HG03108 (cell line): Measurements from ENCODE around the gene ITIH3.
"Not testable (repeated sequence)": the region's sequence is repeated elsewhere in the genome, so short reads cannot be mapped to it uniquely, and the experiment has no call there.

Source experiments
- ATAC-seq: cut with Tn5 transposase; IDR thresholded peaks from one replicate; pipeline ENCODE4 v1.9.1; 2021; ENCODE audit warnings: moderate library complexity; ENCODE audit not compliant: unreplicated experiment

The ITIH3 gene

DNA sequence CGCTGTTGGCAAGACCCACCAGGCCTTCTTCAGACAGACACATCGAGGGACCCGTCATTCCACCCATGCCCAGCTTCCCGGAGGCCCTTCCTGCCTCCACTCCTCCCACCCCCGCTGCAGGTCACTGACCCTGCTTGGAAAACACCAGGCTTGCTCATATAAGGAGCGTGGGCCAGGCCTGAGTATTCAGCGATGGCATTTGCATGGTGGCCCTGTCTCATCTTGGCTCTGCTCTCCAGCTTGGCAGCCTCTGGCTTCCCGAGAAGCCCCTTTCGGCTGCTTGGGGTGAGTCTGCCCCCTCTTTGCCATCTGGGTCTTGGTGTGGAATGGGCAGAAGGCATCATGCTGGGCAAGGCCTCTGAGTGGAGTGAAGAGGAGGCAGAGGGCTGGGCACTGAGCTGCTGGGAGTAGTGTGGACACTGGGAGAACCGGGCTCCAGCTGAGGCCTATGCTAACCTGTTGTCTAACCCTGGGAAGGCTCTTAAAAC, at the start of gene ITIH3:
Gene ITIH3 (plus strand): TSS at position 185 of the 488 bp plus-strand sequence. CDS start 8 bp downstream, at position 193.
- no peak for ATAC-seq

- ATAC-seq: no peak
These were observed 42.4 kb upstream of the ITIH3 start for GRCh38 chr3:52752045-52752660.

DNA sequence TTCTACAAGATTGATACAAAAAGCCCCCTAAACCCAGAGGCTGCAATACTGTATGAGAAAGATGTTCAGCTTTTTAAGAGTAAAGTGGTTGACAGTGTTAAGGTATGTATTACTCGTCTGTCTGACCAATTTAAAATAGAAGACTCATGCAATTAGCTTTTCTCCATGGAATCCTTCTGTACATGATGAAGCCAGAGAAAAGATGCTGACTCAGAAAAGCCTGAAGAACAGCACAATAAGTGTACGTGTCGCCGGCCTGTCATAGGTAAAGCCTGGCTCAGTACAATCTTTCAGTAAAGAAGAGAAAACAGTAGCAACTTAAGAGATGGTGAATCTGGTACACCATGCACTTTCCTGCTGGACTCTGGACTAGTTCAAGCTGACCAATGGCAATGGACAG, 40.2 kb upstream of the ITIH3 start:
- ATAC-seq: no peak

DNA sequence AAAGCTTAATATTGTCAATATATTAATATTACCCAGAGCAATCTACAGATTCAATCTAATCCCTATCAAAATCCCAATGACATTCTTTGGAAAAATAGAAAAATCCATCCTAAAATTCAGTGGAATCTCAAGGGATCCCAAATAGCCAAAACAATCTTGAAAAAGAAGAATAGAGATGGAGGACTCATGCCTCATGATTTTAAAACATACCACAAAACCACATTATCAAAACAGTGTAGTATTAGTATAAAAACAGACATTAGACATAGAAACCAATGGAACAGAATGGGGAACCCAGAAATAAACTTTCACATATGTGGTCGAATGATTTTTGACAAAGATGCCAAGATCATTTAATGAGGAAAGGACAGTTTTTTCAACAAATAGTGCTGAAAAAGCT, 38.5 kb upstream of the ITIH3 start:
- ATAC-seq: no peak

GRCh38 chr3:52763466-52763865, 31.1 kb upstream of the ITIH3 start:
- ATAC-seq: no peak

DNA sequence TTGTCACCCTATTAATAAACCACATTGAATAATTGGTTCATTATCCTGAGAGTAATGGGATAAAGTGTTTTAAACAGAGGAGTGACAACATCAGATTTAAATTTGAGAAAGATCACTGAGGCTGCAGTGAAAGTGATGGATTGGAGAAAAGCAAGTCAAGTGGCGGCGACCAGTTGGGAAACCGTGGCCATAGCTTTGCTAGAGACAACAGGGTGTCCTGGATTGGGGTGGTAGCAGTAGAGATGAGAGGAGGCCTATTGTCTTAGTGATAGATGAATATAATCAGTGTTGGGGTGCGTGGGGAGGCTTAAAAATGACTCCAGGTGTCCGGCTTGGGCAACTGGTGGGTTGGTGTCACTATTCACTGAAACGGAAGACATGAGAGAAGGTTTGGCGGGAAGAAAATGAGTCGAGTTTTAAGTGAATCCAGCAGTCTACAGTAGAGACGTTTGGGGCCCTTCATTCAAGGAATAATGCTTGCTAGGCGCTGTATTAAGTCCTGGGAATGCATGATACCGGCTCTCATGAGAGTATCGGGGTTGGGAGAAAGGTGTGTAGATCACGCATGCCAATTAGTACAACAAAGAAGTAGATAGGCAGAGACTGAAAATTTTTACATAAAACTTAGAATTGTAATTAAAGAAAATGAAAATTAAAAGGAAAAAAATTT, 24.7 kb upstream of the ITIH3 start:
- no peak for ATAC-seq

GRCh38 chr3:52770496-52771333, 23.9 kb upstream of the ITIH3 start, which contains the start of gene NEK4:
Gene NEK4, minus strand, starts transcription at chr3:52770940. Its CDS starts 194 bp downstream, at chr3:52770746.
- peak; percentile 93 for ATAC-seq

GRCh38 chr3:52771334-52771681, 23.3 kb upstream of the ITIH3 start:
- ATAC-seq: no peak

DNA sequence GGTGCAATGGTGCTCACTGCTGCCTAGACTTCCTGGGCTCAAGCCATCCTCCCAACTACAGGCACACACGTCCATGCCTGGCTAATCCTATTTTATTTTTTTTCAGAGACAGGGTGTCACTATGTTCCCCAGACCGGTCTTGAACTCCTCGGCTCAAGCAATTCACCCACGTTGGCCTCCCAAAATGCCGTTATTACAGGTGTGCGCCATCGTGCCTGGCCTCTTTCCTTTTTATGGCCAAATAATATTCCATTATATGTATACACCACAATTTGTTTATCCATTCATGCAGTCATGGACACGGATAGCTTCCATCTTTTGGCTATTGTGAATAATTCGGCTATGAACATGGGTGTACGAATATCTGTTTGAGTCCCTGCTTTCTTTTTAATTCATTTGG, 22.9 kb upstream of the ITIH3 start:
- ATAC-seq: no peak

- no peak for ATAC-seq
These were observed 21.1 kb upstream of the ITIH3 start for GRCh38 chr3:52773361-52774065.

DNA sequence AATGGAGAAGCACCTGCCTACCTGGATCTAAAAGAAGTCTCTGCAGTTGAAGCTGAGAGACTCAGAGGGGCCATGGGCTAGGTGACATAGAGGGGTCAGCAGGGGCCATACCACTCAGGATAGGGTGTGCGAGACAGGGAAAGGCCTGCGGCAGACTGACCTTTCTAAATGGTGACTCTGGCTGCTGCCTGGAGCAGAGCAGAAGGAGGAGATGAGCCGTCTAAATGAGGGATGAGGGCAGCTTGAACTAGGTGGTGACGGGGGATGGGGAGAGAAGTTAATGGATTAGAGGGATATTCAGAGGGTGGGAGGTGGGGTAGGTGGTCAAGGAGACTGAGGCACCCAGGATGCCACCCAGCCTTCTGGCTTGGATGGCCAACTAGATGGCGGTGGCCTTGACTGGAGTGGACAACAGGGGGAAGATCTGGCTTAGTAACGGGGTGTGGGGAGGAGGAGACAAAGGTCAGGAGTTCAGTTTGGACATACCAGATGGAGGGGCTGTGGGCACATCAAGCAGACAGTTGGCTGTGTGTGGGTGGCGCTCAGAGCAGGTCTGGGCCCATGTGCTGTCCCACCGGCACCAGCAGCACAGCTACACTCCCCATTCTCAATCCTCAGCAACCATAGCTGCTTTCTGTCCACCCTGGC, 20.4 kb upstream of the ITIH3 start:
- ATAC-seq: no peak

DNA sequence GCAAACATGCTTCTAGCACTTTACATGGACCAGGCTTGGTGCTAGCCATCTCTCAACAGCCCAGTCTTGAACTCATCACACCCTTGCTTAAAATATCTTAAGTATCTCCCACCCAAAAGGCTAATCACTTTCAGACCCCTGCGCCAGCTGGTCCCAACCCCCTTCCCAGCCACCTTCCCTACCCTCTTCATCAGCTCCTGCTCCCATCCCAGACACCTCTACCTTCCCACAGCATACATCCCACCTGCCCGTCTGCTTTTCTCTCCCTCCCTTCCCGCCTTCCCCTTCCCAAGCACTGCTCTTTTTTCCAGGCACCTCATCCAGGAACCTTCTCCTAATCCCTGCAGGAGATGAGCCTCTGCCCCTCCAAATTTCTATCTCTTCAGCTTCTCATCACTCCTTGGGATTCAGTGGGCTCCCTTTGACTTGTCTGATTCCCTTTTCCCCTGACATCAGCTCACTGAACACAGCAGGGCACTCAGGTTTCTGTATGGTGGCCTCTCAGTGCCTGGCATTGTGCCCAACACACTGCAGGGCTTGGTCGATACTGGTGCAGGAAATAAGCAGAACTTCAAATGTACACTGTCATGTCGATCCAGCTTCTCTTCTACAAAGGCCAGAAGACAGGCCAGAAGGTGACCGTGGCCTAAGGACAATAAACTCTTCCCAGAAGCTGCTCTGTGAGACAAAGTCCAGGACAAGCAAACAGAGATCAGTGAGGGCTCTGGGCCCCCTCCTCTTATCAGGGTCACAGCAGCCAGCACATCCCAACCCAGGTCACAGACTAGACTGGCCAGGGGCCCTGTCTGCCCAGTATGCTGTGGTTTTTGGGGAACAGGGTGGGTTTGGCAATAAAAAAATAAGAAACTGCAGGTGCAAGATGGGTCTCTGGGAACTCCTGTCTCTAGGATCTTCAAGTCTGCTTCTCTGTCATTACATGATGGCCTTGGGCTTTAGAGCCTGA, 19.4 kb upstream of the ITIH3 start:
- ATAC-seq: no peak

DNA sequence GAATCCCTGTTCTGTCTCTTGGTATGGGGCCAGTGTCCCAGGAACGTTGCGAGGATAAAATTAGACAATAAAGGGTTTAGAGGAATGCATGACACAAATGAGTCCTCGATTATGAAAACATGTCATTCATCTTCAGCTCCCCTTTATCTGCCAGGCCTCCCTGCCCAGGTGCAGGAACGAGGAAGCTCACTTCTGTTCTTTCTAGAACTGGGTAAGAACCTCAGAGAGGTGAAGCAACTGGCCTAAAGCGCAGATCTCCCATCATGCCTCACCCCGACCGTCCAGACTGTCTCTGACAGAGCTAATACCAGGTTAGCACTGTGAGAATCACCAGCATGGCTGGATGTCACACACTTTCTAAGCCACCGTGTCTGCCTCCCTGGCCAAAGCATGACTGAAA, 18.7 kb upstream of the ITIH3 start:
- no peak for ATAC-seq

DNA sequence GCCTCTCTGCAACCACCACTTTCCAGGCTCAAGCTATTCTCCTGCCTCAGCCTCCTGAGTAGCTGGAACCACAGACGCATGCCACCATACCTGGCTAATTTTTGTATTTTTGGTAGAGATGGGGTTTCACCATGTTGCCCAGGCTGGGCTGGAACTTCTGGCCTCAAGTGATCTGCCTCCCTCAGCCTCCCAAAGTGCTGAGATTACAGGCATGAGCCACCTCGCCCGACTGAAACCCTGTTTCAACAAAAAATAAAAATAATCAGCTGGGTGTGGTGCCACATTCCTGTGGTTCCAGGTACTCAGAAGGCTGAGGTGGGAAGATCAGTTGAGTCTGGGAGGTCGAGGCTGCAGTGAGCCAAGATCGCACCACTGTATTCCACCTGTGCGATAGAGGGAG, 18.1 kb upstream of the ITIH3 start:
- ATAC-seq: not testable (repeated sequence)

GRCh38 chr3:52777127-52777958, 17.3 kb upstream of the ITIH3 start, which contains the start of gene ITIH1:
Gene ITIH1, plus strand, starts transcription at chr3:52777599. Its CDS starts 17 bp downstream, at chr3:52777616.
- ATAC-seq: no peak

- no peak for ATAC-seq
These were observed 16.4 kb upstream of the ITIH3 start for GRCh38 chr3:52777959-52778805.

GRCh38 chr3:52779011-52779836, 15.4 kb upstream of the ITIH3 start:
- peak; percentile 72 for ATAC-seq
